ENCODE measurements around the gene CD9. TPM values are rescaled to one million over a fixed set of nuclear protein-coding genes. Genes with fewer than 3 reads are reported as not detected.

Gene CD9
- total RNA-seq, 4 donors from 2014 or later: 48.6 to 337 (median 129) TPM

- TF ChIP-seq CTCF (IDR thresholded peaks at IDR 0.05; ENCODE audit: low read depth): no peak
Measured at GRCh38 chr12:6177642-6178358, 22.4 kb upstream of the CD9 start.

- no peak for TF ChIP-seq CTCF (IDR thresholded peaks at IDR 0.05; ENCODE audit: low read depth)
Measured at GRCh38 chr12:6178981-6179761, 21.0 kb upstream of the CD9 start.

- no peak for TF ChIP-seq CTCF (IDR thresholded peaks at IDR 0.05; ENCODE audit: low read depth)
Measured at GRCh38 chr12:6180268-6181051, 19.7 kb upstream of the CD9 start.

- TF ChIP-seq CTCF (IDR thresholded peaks at IDR 0.05; ENCODE audit: low read depth): no peak
Measured at GRCh38 chr12:6181166-6181565, 19.0 kb upstream of the CD9 start.

GRCh38 chr12:6181583-6182278, 18.5 kb upstream of the CD9 start:
- no peak for TF ChIP-seq CTCF (IDR thresholded peaks at IDR 0.05; ENCODE audit: low read depth)

GRCh38 chr12:6182279-6182898, 17.8 kb upstream of the CD9 start:
- no peak for TF ChIP-seq CTCF (IDR thresholded peaks at IDR 0.05; ENCODE audit: low read depth)

Measured in subcutaneous adipose tissue (tissue), 4 donors.